Central memory CD8-positive, alpha-beta T cell (primary cell): ENCODE measurements around the gene MRPL58.

Source experiments
- ATAC-seq: fragments of 150-1000 bp; cut with Tn5 transposase; replicated peaks from 2 replicates; pipeline ENCODE4 v1.10.0; 2022; ENCODE audit warnings: mild to moderate bottlenecking, moderate FRiP score, moderate number of reproducible peaks; ENCODE audit not compliant: poor library complexity, severe bottlenecking; ENCODE audit errors: extremely low read depth
- DNase-seq, 2 donors: peaks; one replicate each; pipeline ENCODE4 v3.0.0; 2021; ENCODE audit warnings: low spot score in 2 of 2
- H3K27ac Mint-ChIP-seq: one replicate; pipeline ENCODE4 v1.8.0; 2022; ENCODE audit warnings: low read depth, mild to moderate bottlenecking, moderate library complexity, mixed read lengths
- H3K27me3 Mint-ChIP-seq: one replicate; pipeline ENCODE4 v1.8.0; 2022; ENCODE audit warnings: mixed read lengths
- H3K36me3 Mint-ChIP-seq: one replicate; pipeline ENCODE4 v1.8.0; 2022; ENCODE audit warnings: mild to moderate bottlenecking, moderate library complexity, mixed read lengths; ENCODE audit not compliant: insufficient read depth
- H3K4me1 Mint-ChIP-seq: one replicate; pipeline ENCODE4 v1.8.0; 2022; ENCODE audit warnings: mixed read lengths
- H3K4me3 Mint-ChIP-seq: one replicate; pipeline ENCODE4 v1.8.0; 2022; ENCODE audit warnings: mild to moderate bottlenecking, moderate library complexity, mixed read lengths
- H3K9me3 Mint-ChIP-seq: one replicate; pipeline ENCODE4 v1.8.0; 2022; ENCODE audit warnings: mixed read lengths

Gene MRPL58

GRCh38 chr17:75047398-75048098 is 35.1 kb downstream of the MRPL58 start:
- H3K4me1 Mint-ChIP-seq, result peaks cover 36% of the 10 kb centered on the region
- peak overlapping the region; percentile 93 for H3K4me3 Mint-ChIP-seq
- H3K9me3 Mint-ChIP-seq, result no peaks in the 10 kb centered on the region
- peaks cover 17% of the 10 kb centered on the region for H3K36me3 Mint-ChIP-seq
- ATAC-seq (peak; percentile 11), DNase-seq (no peak)
- peak overlapping the region; percentile 93 for H3K27ac Mint-ChIP-seq
- H3K27me3 Mint-ChIP-seq, result no peaks in the 10 kb centered on the region

- peak overlapping the region; percentile 93 for H3K27ac Mint-ChIP-seq
- H3K4me3 Mint-ChIP-seq, result peak overlapping the region; percentile 93
- peaks cover 23% of the 10 kb centered on the region for H3K36me3 Mint-ChIP-seq
- ATAC-seq (no peak), DNase-seq (no peak)
- H3K4me1 Mint-ChIP-seq, result peaks cover 36% of the 10 kb centered on the region
- no peaks in the 10 kb centered on the region for H3K27me3 Mint-ChIP-seq
- no peaks in the 10 kb centered on the region for H3K9me3 Mint-ChIP-seq
Observed at GRCh38 chr17:75048249-75048878, 35.9 kb downstream of the MRPL58 start.

- H3K4me1 Mint-ChIP-seq, result peaks cover 36% of the 10 kb centered on the region
- no peaks in the 10 kb centered on the region for H3K27me3 Mint-ChIP-seq
- ATAC-seq (no peak), DNase-seq (no peak)
- no peak overlapping the region for H3K27ac Mint-ChIP-seq
- peaks cover 27% of the 10 kb centered on the region for H3K36me3 Mint-ChIP-seq
- no peaks in the 10 kb centered on the region for H3K9me3 Mint-ChIP-seq
- H3K4me3 Mint-ChIP-seq, result peak overlapping the region; percentile 93
Observed at GRCh38 chr17:75049057-75049456, 36.6 kb downstream of the MRPL58 start.

- no peak overlapping the region for H3K27ac Mint-ChIP-seq
- H3K4me3 Mint-ChIP-seq, result no peak overlapping the region
- H3K27me3 Mint-ChIP-seq, result no peaks in the 10 kb centered on the region
- ATAC-seq, result no peak
- H3K4me1 Mint-ChIP-seq, result peaks cover 33% of the 10 kb centered on the region
- peaks cover 28% of the 10 kb centered on the region for H3K36me3 Mint-ChIP-seq
- no peak for DNase-seq
- no peaks in the 10 kb centered on the region for H3K9me3 Mint-ChIP-seq
Observed at GRCh38 chr17:75049706-75050105, 37.2 kb downstream of the MRPL58 start.

- DNase-seq (no peak), ATAC-seq (no peak)
- H3K4me1 Mint-ChIP-seq, result peaks cover 23% of the 10 kb centered on the region
- H3K4me3 Mint-ChIP-seq, result no peak overlapping the region
- H3K27ac Mint-ChIP-seq, result no peak overlapping the region
- no peaks in the 10 kb centered on the region for H3K27me3 Mint-ChIP-seq
- H3K9me3 Mint-ChIP-seq, result no peaks in the 10 kb centered on the region
- peaks cover 34% of the 10 kb centered on the region for H3K36me3 Mint-ChIP-seq
Observed at GRCh38 chr17:75051941-75052340, 39.5 kb downstream of the MRPL58 start.

- no peaks in the 10 kb centered on the region for H3K27me3 Mint-ChIP-seq
- H3K36me3 Mint-ChIP-seq, result peaks cover 38% of the 10 kb centered on the region
Observed at GRCh38 chr17:75059369-75060345, 47.2 kb downstream of the MRPL58 start.

GRCh38 chr17:75060434-75061054 is 48.1 kb downstream of the MRPL58 start:
- no peaks in the 10 kb centered on the region for H3K27me3 Mint-ChIP-seq
- H3K4me3 Mint-ChIP-seq, result no peak overlapping the region
- H3K36me3 Mint-ChIP-seq, result peaks cover 36% of the 10 kb centered on the region
- no peak overlapping the region for H3K27ac Mint-ChIP-seq
- H3K9me3 Mint-ChIP-seq, result no peaks in the 10 kb centered on the region
- ATAC-seq (no peak), DNase-seq (no peak)
- H3K4me1 Mint-ChIP-seq, result no peaks in the 10 kb centered on the region

More at GRCh38 chr17:75059369-75060345, 47.2 kb downstream of the MRPL58 start:
- no peak for DNase-seq
- no peak overlapping the region for H3K27ac Mint-ChIP-seq
- no peaks in the 10 kb centered on the region for H3K4me1 Mint-ChIP-seq
- no peak for ATAC-seq
- H3K4me3 Mint-ChIP-seq, result no peak overlapping the region
- no peaks in the 10 kb centered on the region for H3K9me3 Mint-ChIP-seq

GRCh38 chr17:75061055-75061438 is 48.6 kb downstream of the MRPL58 start:
- no peak for ATAC-seq
- Mint-ChIP-seq H3K27ac (no peak overlapping the region), H3K4me1 (no peaks in the 10 kb centered on the region), H3K36me3 (peaks cover 35% of the 10 kb centered on the region), H3K9me3 (no peaks in the 10 kb centered on the region), H3K4me3 (no peak overlapping the region), H3K27me3 (no peaks in the 10 kb centered on the region)
- no peak for DNase-seq

GRCh38 chr17:75061618-75062017 is 49.1 kb downstream of the MRPL58 start:
- Mint-ChIP-seq H3K27me3 (no peaks in the 10 kb centered on the region), H3K4me1 (peaks cover 5% of the 10 kb centered on the region), H3K4me3 (no peak overlapping the region), H3K27ac (no peak overlapping the region), H3K9me3 (no peaks in the 10 kb centered on the region), H3K36me3 (peaks cover 31% of the 10 kb centered on the region)
- ATAC-seq, result no peak
- DNase-seq, result no peak

GRCh38 chr17:75063201-75063600 is 50.7 kb downstream of the MRPL58 start:
- H3K36me3 Mint-ChIP-seq, result peaks cover 27% of the 10 kb centered on the region
- H3K27me3 Mint-ChIP-seq, result no peaks in the 10 kb centered on the region
- no peaks in the 10 kb centered on the region for H3K9me3 Mint-ChIP-seq
- ATAC-seq, result no peak
- H3K27ac Mint-ChIP-seq, result no peak overlapping the region
- H3K4me3 Mint-ChIP-seq, result no peak overlapping the region
- DNase-seq, result no peak
- H3K4me1 Mint-ChIP-seq, result peaks cover 12% of the 10 kb centered on the region

GRCh38 chr17:75063626-75064025 is 51.2 kb downstream of the MRPL58 start:
- H3K4me1 Mint-ChIP-seq, result peaks cover 12% of the 10 kb centered on the region
- H3K27ac Mint-ChIP-seq, result no peak overlapping the region
- H3K27me3 Mint-ChIP-seq, result no peaks in the 10 kb centered on the region
- H3K9me3 Mint-ChIP-seq, result no peaks in the 10 kb centered on the region
- peaks cover 25% of the 10 kb centered on the region for H3K36me3 Mint-ChIP-seq
- no peak overlapping the region for H3K4me3 Mint-ChIP-seq
- ATAC-seq (no peak), DNase-seq (no peak)

GRCh38 chr17:75064040-75064439 is 51.6 kb downstream of the MRPL58 start:
- Mint-ChIP-seq H3K36me3 (peaks cover 25% of the 10 kb centered on the region), H3K27me3 (no peaks in the 10 kb centered on the region), H3K27ac (no peak overlapping the region), H3K4me3 (no peak overlapping the region), H3K9me3 (no peaks in the 10 kb centered on the region), H3K4me1 (peaks cover 12% of the 10 kb centered on the region)
- DNase-seq, result no peak
- ATAC-seq, result no peak
